Stimulated activated memory B cell treated with anti-CD40 and anti-IgM and Interleukin-4, amounts not matched to agents 10 μg/mL and 1 μg/mL and 100 μg/mL, for 72 hours (primary cell): ENCODE measurements around the gene ERBB2.
"Not testable (repeated sequence)": the region's sequence is repeated elsewhere in the genome, so short reads cannot be mapped to it uniquely, and the experiment has no call there.

Source experiments
- ATAC-seq: fragments of 150-1000 bp; cut with Tn5 transposase; 2 replicates; pipeline ENCODE4 v1.10.0; 2021
- H3K27ac Mint-ChIP-seq: one replicate; pipeline ENCODE4 v1.8.0; 2022; ENCODE audit warnings: mild to moderate bottlenecking, mixed read lengths
- H3K27me3 Mint-ChIP-seq: one replicate; pipeline ENCODE4 v1.8.0; 2022; ENCODE audit warnings: mixed read lengths
- H3K36me3 Mint-ChIP-seq: one replicate; pipeline ENCODE4 v1.8.0; 2022; ENCODE audit warnings: mixed read lengths
- H3K4me1 Mint-ChIP-seq: one replicate; pipeline ENCODE4 v1.8.0; 2022; ENCODE audit warnings: mixed read lengths
- H3K4me3 Mint-ChIP-seq: one replicate; pipeline ENCODE4 v1.8.0; 2022; ENCODE audit warnings: mild to moderate bottlenecking, moderate library complexity, mixed read lengths
- H3K9me3 Mint-ChIP-seq: one replicate; pipeline ENCODE4 v1.8.0; 2022; ENCODE audit warnings: mixed read lengths

Gene ERBB2

GRCh38 chr17:39702901-39703893 lies 3.3 kb downstream of the ERBB2 start:
- Mint-ChIP-seq H3K4me1 (peaks cover 47% of the 10 kb centered on the region), H3K27me3 (peaks cover 35% of the 10 kb centered on the region), H3K9me3 (no peaks in the 10 kb centered on the region), H3K27ac (no peak overlapping the region), H3K36me3 (peaks cover 5% of the 10 kb centered on the region), H3K4me3 (no peak overlapping the region)
- peak; percentile 60 for ATAC-seq

DNA sequence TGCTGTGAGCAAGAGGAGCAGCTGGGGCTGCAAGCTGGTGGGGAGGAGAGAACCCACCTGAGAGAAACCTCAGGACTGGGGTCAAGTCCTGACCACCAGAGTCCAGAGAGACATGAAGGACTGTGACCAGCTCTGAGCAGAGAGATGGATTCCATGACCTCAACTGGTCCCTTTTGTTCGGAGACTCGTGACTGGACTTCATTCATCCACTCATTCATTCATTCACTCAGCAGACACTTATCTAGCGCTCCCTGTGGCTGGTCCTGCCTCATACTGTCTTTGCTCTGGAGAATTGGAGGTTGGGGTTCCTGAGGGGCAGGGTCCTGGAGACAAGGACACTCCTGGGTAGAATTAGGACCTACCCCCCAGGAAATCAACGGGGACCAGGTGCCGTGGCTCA lies 4.0 kb downstream of the ERBB2 start:
- no peak overlapping the region for H3K27ac Mint-ChIP-seq
- no peaks in the 10 kb centered on the region for H3K9me3 Mint-ChIP-seq
- H3K4me3 Mint-ChIP-seq, result no peak overlapping the region
- H3K36me3 Mint-ChIP-seq, result peaks cover 3% of the 10 kb centered on the region
- H3K27me3 Mint-ChIP-seq, result peaks cover 30% of the 10 kb centered on the region
- no peak for ATAC-seq
- peaks cover 49% of the 10 kb centered on the region for H3K4me1 Mint-ChIP-seq

GRCh38 chr17:39704821-39705551 lies 5.1 kb downstream of the ERBB2 start:
- no peak for ATAC-seq
- Mint-ChIP-seq H3K27me3 (peaks cover 19% of the 10 kb centered on the region), H3K9me3 (no peaks in the 10 kb centered on the region), H3K4me3 (no peak overlapping the region), H3K27ac (no peak overlapping the region), H3K4me1 (peaks cover 51% of the 10 kb centered on the region), H3K36me3 (no peaks in the 10 kb centered on the region)

GRCh38 chr17:39705786-39706348 lies 6.0 kb downstream of the ERBB2 start:
- no peak overlapping the region for H3K27ac Mint-ChIP-seq
- ATAC-seq, result no peak
- H3K27me3 Mint-ChIP-seq, result peaks cover 11% of the 10 kb centered on the region
- H3K4me1 Mint-ChIP-seq, result peaks cover 43% of the 10 kb centered on the region
- no peak overlapping the region for H3K4me3 Mint-ChIP-seq
- no peaks in the 10 kb centered on the region for H3K9me3 Mint-ChIP-seq
- H3K36me3 Mint-ChIP-seq, result no peaks in the 10 kb centered on the region

DNA sequence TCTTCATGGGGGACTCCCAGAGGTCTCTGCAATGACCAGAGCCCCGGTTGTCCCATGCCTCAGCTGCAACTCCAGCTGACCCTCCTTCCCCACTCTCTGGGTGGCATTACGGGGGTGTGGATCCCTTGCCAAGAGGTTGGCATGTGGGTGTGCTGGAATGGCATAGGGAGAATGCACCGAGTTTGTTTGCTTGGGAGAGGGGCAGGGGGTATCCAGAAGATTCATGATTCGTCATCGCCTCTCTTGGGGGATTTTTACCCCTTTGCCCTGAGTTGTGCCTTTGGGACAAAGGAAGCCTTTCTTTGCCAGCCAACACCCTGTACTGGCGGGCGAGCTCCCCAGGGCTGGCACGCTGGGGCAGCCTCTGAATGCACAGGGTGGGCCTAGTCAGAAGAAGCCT lies 6.5 kb downstream of the ERBB2 start:
- Mint-ChIP-seq H3K36me3 (no peaks in the 10 kb centered on the region), H3K4me1 (peaks cover 38% of the 10 kb centered on the region), H3K4me3 (no peak overlapping the region), H3K9me3 (no peaks in the 10 kb centered on the region), H3K27ac (no peak overlapping the region), H3K27me3 (peaks cover 5% of the 10 kb centered on the region)
- ATAC-seq, result no peak

DNA sequence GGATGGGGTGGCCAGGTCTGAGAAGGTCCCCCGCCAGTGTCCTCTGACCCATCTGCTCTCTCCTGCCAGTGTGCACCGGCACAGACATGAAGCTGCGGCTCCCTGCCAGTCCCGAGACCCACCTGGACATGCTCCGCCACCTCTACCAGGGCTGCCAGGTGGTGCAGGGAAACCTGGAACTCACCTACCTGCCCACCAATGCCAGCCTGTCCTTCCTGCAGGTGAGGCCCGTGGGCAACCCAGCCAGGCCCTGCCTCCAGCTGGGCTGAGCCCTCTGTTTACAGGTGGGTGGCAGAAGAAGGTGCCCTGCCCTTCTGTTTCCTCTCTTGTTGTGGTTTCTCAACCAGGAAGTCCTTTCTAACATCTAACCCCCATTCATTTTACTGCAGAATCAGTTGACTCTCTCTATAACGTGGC lies 7.1 kb downstream of the ERBB2 start:
- H3K4me3 Mint-ChIP-seq, result no peak overlapping the region
- no peaks in the 10 kb centered on the region for H3K9me3 Mint-ChIP-seq
- peaks cover 37% of the 10 kb centered on the region for H3K4me1 Mint-ChIP-seq
- H3K27me3 Mint-ChIP-seq, result no peaks in the 10 kb centered on the region
- no peak for ATAC-seq
- no peaks in the 10 kb centered on the region for H3K36me3 Mint-ChIP-seq
- peak overlapping the region; percentile 20 for H3K27ac Mint-ChIP-seq

DNA sequence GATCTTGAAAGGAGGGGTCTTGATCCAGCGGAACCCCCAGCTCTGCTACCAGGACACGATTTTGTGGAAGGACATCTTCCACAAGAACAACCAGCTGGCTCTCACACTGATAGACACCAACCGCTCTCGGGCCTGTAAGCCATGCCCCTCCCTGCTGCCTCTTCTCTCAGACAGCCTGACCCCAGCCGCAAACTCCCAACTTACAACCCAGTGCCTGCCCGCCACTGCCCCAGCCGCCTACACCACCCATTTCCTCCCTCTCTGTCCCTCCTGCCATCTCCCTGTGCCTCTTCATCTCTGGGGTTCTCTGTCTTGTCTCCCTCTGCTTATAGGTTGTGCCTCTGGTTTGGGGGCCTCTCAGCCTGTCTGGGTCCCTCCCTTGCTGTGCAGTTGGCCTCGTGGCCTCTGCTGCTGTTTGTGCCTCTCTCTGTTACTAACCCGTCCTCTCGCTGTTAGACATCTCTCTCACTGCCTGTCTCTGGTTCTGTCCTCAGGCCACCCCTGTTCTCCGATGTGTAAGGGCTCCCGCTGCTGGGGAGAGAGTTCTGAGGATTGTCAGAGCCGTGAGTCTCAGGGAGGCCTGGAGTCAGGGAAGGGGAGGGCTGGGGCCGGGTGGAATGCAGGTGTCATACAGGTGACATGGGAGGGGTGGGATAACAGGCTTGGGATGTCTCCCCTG lies 9.6 kb downstream of the ERBB2 start:
- H3K4me3 Mint-ChIP-seq, result no peak overlapping the region
- ATAC-seq, result no peak
- peaks cover 25% of the 10 kb centered on the region for H3K4me1 Mint-ChIP-seq
- no peaks in the 10 kb centered on the region for H3K9me3 Mint-ChIP-seq
- H3K27me3 Mint-ChIP-seq, result no peaks in the 10 kb centered on the region
- peak overlapping the region; percentile 6 for H3K27ac Mint-ChIP-seq
- H3K36me3 Mint-ChIP-seq, result no peaks in the 10 kb centered on the region

- Mint-ChIP-seq H3K4me3 (no peak overlapping the region), H3K9me3 (no peaks in the 10 kb centered on the region), H3K27me3 (no peaks in the 10 kb centered on the region), H3K4me1 (peaks cover 21% of the 10 kb centered on the region), H3K27ac (peak overlapping the region; percentile 6), H3K36me3 (no peaks in the 10 kb centered on the region)
- ATAC-seq, result no peak
Observed at GRCh38 chr17:39709998-39710964, 10.4 kb downstream of the ERBB2 start.

DNA sequence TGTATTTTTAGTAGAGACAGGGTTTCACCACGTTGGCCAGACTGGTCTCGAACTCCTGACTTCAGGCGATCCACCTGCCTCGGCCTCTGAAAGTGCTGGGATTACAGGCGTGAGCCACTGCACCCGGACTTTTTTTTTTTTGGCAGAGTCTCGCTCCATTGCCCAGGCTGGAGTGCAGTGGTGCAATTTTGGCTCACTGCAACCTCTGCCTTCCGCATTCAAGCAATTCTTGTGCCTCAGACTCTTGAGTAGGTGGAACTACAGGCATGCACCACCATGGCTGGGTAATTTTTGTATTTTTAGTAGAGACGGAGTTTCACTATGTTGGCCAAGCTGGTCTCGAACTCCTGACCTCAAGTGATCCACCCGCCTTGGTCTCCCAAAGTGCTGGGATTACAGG lies 11.2 kb downstream of the ERBB2 start:
- H3K9me3 Mint-ChIP-seq, H3K27ac Mint-ChIP-seq, H3K27me3 Mint-ChIP-seq, ATAC-seq, H3K4me3 Mint-ChIP-seq, H3K36me3 Mint-ChIP-seq: not testable (repeated sequence)
- H3K4me1 Mint-ChIP-seq, result peaks cover 21% of the 10 kb centered on the region

GRCh38 chr17:39711851-39712250 lies 12.0 kb downstream of the ERBB2 start:
- Mint-ChIP-seq H3K27me3 (no peaks in the 10 kb centered on the region), H3K27ac (no peak overlapping the region), H3K4me3 (no peak overlapping the region), H3K9me3 (no peaks in the 10 kb centered on the region), H3K4me1 (peaks cover 17% of the 10 kb centered on the region), H3K36me3 (no peaks in the 10 kb centered on the region)
- no peak for ATAC-seq

GRCh38 chr17:39714234-39714633 lies 14.4 kb downstream of the ERBB2 start:
- Mint-ChIP-seq H3K9me3 (no peaks in the 10 kb centered on the region), H3K4me1 (peaks cover 6% of the 10 kb centered on the region), H3K27ac (no peak overlapping the region), H3K27me3 (no peaks in the 10 kb centered on the region), H3K4me3 (no peak overlapping the region), H3K36me3 (no peaks in the 10 kb centered on the region)
- ATAC-seq, result no peak

GRCh38 chr17:39715375-39716072 lies 15.7 kb downstream of the ERBB2 start:
- Mint-ChIP-seq H3K36me3 (no peaks in the 10 kb centered on the region), H3K9me3 (no peaks in the 10 kb centered on the region), H3K27ac (no peak overlapping the region), H3K4me1 (peaks cover 6% of the 10 kb centered on the region), H3K27me3 (no peaks in the 10 kb centered on the region), H3K4me3 (no peak overlapping the region)
- ATAC-seq, result no peak

DNA sequence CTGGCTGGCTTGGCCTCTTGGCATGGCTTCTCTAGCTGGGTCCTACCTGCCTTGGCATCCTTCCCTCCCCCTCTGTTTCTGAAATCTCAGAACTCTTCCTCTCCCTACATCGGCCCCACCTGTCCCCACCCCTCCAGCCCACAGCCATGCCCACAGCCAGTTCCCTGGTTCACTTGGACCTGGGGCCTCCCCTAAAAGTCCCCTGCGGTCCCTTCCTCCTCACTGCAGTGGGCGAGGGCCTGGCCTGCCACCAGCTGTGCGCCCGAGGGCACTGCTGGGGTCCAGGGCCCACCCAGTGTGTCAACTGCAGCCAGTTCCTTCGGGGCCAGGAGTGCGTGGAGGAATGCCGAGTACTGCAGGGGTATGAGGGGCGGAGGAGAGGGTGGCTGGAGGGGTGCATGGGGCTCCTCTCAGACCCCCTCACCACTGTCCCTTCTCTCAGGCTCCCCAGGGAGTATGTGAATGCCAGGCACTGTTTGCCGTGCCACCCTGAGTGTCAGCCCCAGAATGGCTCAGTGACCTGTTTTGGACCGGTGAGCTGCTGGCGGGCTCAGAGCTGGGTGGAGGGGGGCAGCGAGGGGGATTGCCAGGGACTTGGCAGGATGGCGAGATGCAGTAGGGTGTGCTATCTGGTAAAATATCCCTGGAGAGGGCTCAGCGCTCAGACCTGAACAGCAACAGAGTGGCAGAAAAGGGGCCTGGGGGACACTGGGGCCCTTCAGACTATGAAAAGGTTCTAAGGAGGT lies 16.4 kb downstream of the ERBB2 start:
- no peak for ATAC-seq
- Mint-ChIP-seq H3K4me3 (no peak overlapping the region), H3K9me3 (no peaks in the 10 kb centered on the region), H3K36me3 (no peaks in the 10 kb centered on the region), H3K4me1 (peaks cover 6% of the 10 kb centered on the region), H3K27me3 (no peaks in the 10 kb centered on the region), H3K27ac (no peak overlapping the region)
